HepG2 (cell line): ENCODE results near the gene OSCP1. TPM values are rescaled to one million over a fixed set of nuclear protein-coding genes. Genes with fewer than 3 reads are reported as not detected.
A peak's percentile ranks its signal among the peaks of the same experiment; 100 is the strongest.

Source experiments
- ATM ChIP-seq: fragments of 450-650 bp; IDR thresholded peaks from 2 replicates; pipeline ENCODE4 v1.7.1; 2017; ENCODE audit warnings: mild to moderate bottlenecking, borderline replicate concordance
- ERF ChIP-seq: IDR thresholded peaks from 2 replicates; pipeline ENCODE4 v1.6.1; 2018; ENCODE audit warnings: missing biosample characterization, missing genetic modification reagents
- FOSL2 ChIP-seq: sonication (generic); formaldehyde crosslinking; IDR thresholded peaks from 2 replicates; pipeline ENCODE4 v1.4.0; 2020; ENCODE audit warnings: missing genetic modification reagents
- HMGXB3 ChIP-seq: sonication (generic); formaldehyde crosslinking; IDR thresholded peaks from 2 replicates; pipeline ENCODE4 v1.4.0; 2020; ENCODE audit warnings: missing genetic modification reagents, borderline replicate concordance
- MAFG ChIP-seq: sonication (generic); formaldehyde crosslinking; IDR thresholded peaks from 2 replicates; pipeline ENCODE4 v1.5.1; 2020; ENCODE audit warnings: mild to moderate bottlenecking, missing genetic modification reagents
- MAZ ChIP-seq, 2 experiments: sonication (generic) in 1 of 2; formaldehyde crosslinking in 1 of 2; IDR thresholded peaks; 2 replicates each; pipeline versions ENCODE4 v1.5.0 to v1.6.1; 2012 to 2020; ENCODE audit warnings: low read depth in 2 of 2, mild to moderate bottlenecking in 2 of 2, borderline replicate concordance in 1 of 2, improper control_type of control experiment in 1 of 2, low read length in 1 of 2, missing genetic modification reagents in 1 of 2, moderate library complexity in 1 of 2
- NCOR1 ChIP-seq: fragments of 200-600 bp; sonication (generic); IDR thresholded peaks from 2 replicates; pipeline ENCODE4 v1.7.0; 2017; ENCODE audit warnings: antibody characterized with exemption, low read length, borderline replicate concordance
- PAX8 ChIP-seq: sonication (generic); formaldehyde crosslinking; IDR thresholded peaks from 2 replicates; pipeline ENCODE4 v1.8.0; 2022; ENCODE audit warnings: mild to moderate bottlenecking, missing genetic modification reagents, borderline replicate concordance
- RBAK ChIP-seq: sonication (generic); formaldehyde crosslinking; IDR thresholded peaks from 2 replicates; pipeline ENCODE4 v1.5.1; 2020; ENCODE audit warnings: mild to moderate bottlenecking, missing genetic modification reagents
- SATB2 ChIP-seq: sonication (generic); formaldehyde crosslinking; IDR thresholded peaks from 2 replicates; pipeline ENCODE4 v1.5.0; 2020; ENCODE audit warnings: missing genetic modification reagents
- SYNCRIP ChIP-seq: fragments of 200-400 bp; formaldehyde crosslinking; IDR thresholded peaks from 2 replicates; pipeline ENCODE4 v1.6.1; 2018; ENCODE audit warnings: mild to moderate bottlenecking, low read depth, low read length; ENCODE audit not compliant: insufficient read depth
- THRA ChIP-seq: sonication (generic); formaldehyde crosslinking; IDR thresholded peaks from 2 replicates; pipeline ENCODE4 v1.4.0; 2020; ENCODE audit warnings: missing genetic modification reagents, borderline replicate concordance
- ZBTB46 ChIP-seq: sonication (generic); formaldehyde crosslinking; IDR thresholded peaks from 2 replicates; pipeline ENCODE4 v1.4.0; 2020; ENCODE audit warnings: mild to moderate bottlenecking, missing genetic modification reagents, borderline replicate concordance
- ZNF337 ChIP-seq: sonication (generic); formaldehyde crosslinking; IDR thresholded peaks from 2 replicates; pipeline ENCODE4 v1.5.1; 2020; ENCODE audit warnings: missing genetic modification reagents, low read depth, mild to moderate bottlenecking, borderline replicate concordance
- ZNF510 ChIP-seq: sonication (generic); formaldehyde crosslinking; IDR thresholded peaks from 2 replicates; pipeline ENCODE4 v1.4.0; 2020; ENCODE audit warnings: low read depth, mild to moderate bottlenecking, missing genetic modification reagents
- ZNF614 ChIP-seq: IDR thresholded peaks from 2 replicates; pipeline ENCODE4 v1.6.1; 2018; ENCODE audit warnings: missing biosample characterization, missing genetic modification reagents, inconsistent platforms, borderline replicate concordance
- ZZZ3 ChIP-seq: sonication (generic); formaldehyde crosslinking; IDR thresholded peaks from 2 replicates; pipeline ENCODE4 v1.4.0; 2020; ENCODE audit warnings: missing genetic modification reagents, mild to moderate bottlenecking, borderline replicate concordance
- polyA plus RNA-seq, 8 experiments: library from polyadenylated mRNA; depleted of rRNA in 3 of 8; stranded (reverse) in 7 of 8; unstranded in 1 of 8; fragments of >200 nt; fragmentation: Illumina TruSeq in 4 of 8; extraction: Trizol in 4 of 8; gene quantifications; 2 replicates each; pipeline versions ENCODE4 v1.2.1 to v1.2.3, GENCODE V29; 2011 to 2016; ENCODE audit warnings: low read depth in 4 of 8, missing spikeins in 1 of 8, mixed read lengths in 1 of 8; ENCODE audit not compliant: insufficient read depth in 1 of 8
- total RNA-seq, 5 experiments: library from RNA; depleted of rRNA; stranded (reverse); fragments of >200 nt; fragmentation: Illumina TruSeq; extraction: Trizol; gene quantifications; 2 replicates each; pipeline ENCODE4 v1.2.3, GENCODE V29; 2016; ENCODE audit warnings: low read depth in 1 of 5

Gene OSCP1
- total and polyA plus RNA-seq, 2 of the 13 experiments (the other 11 are each of a cell fraction or from before 2014, with no cell fraction given) = 0.60 to 0.84 TPM

GRCh38 chr1:36369061-36369861, 81.0 kb downstream of the OSCP1 start (continued):
- TF ChIP-seq SATB2 (CRISPR knock-in tag) (no peak), ATM (no peak), FOSL2 (CRISPR knock-in tag) (peak; percentile 30; the same call in 1 of the 2 replicates), SYNCRIP (no peak), MAZ (IDR thresholded peaks at IDR 0.05; ENCODE audit: borderline replicate concordance, low read depth, low read length) (peak; percentile 41; the same call in 1 of the 2 replicates), MAZ (CRISPR knock-in tag; IDR thresholded peaks at IDR 0.05; ENCODE audit: low read depth) (no peak), ERF (CRISPR knock-in tag) (no peak), ZNF510 (CRISPR knock-in tag) (no peak), ZNF337 (no peak), ZBTB46 (CRISPR knock-in tag) (no peak), HMGXB3 (CRISPR knock-in tag) (peak; percentile 47; the same call in 1 of the 2 replicates), MAFG (CRISPR knock-in tag) (no peak), NCOR1 (no peak), ZZZ3 (CRISPR knock-in tag) (no peak), PAX8 (CRISPR knock-in tag) (no peak), THRA (CRISPR knock-in tag) (no peak), RBAK (CRISPR knock-in tag) (no peak), ZNF614 (CRISPR knock-in tag) (peak; percentile 47; the same call in 1 of the 2 replicates)
